NB4 (cell line): ENCODE data around the gene BSPRY.

Source experiments
- POLR2A ChIP-seq: IDR thresholded peaks from 2 replicates; pipeline ENCODE4 v1.6.1; 2011; ENCODE audit warnings: mild to moderate bottlenecking; ENCODE audit not compliant: insufficient read length; ENCODE audit errors: extremely low read depth
- TF ChIP-seq, protein P1 (sequence below): IDR thresholded peaks from one replicate; pipeline ENCODE4 v1.5.1; 2012; ENCODE audit warnings: low read depth, low read length

DNA sequence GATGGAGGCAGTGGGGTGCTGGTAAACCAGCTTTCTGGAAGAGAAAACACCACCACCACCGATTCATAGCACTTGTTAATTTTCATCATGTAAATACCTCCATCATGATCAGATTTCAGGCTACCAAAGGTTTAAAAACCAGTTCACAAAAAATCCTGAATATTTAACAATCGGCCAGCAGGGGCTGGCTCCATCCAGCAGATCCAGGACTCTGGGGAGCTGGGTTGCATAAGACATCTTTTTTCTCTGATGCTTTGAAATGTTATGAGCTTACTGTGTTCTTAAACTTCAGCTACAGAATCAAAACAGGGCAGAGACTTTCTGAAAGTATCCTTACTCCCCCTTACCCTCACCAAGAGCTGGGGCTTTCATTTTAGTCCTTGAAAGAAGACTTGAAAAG lies 31.6 kb upstream of the BSPRY start:
- TF ChIP-seq, protein P1, sequence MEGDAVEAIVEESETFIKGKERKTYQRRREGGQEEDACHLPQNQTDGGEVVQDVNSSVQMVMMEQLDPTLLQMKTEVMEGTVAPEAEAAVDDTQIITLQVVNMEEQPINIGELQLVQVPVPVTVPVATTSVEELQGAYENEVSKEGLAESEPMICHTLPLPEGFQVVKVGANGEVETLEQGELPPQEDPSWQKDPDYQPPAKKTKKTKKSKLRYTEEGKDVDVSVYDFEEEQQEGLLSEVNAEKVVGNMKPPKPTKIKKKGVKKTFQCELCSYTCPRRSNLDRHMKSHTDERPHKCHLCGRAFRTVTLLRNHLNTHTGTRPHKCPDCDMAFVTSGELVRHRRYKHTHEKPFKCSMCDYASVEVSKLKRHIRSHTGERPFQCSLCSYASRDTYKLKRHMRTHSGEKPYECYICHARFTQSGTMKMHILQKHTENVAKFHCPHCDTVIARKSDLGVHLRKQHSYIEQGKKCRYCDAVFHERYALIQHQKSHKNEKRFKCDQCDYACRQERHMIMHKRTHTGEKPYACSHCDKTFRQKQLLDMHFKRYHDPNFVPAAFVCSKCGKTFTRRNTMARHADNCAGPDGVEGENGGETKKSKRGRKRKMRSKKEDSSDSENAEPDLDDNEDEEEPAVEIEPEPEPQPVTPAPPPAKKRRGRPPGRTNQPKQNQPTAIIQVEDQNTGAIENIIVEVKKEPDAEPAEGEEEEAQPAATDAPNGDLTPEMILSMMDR = no peak
- no peak for TF ChIP-seq POLR2A
